Prostate gland (tissue), 2 donors: ENCODE data around the gene NINJ1.

ENCODE experiments used
- POLR2A ChIP-seq: fragments of 450-650 bp; IDR thresholded peaks from one replicate; pipeline ENCODE4 v1.6.1; 2016; ENCODE audit warnings: antibody characterized with exemption, mild to moderate bottlenecking
- POLR2AphosphoS5 ChIP-seq: sonication (generic); formaldehyde crosslinking; IDR thresholded peaks from one replicate; pipeline ENCODE4 v1.6.1; 2017; ENCODE audit warnings: antibody characterized with exemption
- TF ChIP-seq, protein P1 (sequence below), 4 experiments: fragments of 200-600 bp in 2 of 4; fragments of 450-650 bp in 2 of 4; sonication (generic) in 2 of 4; IDR thresholded peaks; 1 replicate in 3 of 4; 2 replicates in 1 of 4; pipeline ENCODE4 v1.5.1; 2016 to 2019; ENCODE audit warnings: antibody characterized with exemption in 4 of 4, mild to moderate bottlenecking in 2 of 4, moderate library complexity in 2 of 4

DNA sequence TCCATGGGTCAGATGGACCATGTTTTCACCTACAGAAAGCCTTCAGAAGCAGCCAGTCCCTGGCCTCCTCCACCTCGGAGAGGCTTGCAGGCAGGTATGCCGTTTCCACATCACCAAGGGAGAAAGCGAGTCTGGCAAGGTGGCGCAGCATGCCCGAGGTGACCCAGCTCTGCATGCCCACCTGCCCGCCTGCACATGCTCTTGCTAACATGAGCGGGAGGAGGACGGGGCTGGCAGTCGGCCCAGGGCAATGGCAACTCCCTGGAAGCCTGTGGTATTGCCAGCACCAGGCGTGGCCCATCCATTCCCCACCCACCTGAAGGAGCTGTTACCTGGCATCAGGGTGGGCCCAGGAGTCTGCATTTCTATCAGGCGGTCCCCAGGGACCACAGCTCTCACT lies 3.3 kb upstream of the NINJ1 start:
- TF ChIP-seq, protein P1, sequence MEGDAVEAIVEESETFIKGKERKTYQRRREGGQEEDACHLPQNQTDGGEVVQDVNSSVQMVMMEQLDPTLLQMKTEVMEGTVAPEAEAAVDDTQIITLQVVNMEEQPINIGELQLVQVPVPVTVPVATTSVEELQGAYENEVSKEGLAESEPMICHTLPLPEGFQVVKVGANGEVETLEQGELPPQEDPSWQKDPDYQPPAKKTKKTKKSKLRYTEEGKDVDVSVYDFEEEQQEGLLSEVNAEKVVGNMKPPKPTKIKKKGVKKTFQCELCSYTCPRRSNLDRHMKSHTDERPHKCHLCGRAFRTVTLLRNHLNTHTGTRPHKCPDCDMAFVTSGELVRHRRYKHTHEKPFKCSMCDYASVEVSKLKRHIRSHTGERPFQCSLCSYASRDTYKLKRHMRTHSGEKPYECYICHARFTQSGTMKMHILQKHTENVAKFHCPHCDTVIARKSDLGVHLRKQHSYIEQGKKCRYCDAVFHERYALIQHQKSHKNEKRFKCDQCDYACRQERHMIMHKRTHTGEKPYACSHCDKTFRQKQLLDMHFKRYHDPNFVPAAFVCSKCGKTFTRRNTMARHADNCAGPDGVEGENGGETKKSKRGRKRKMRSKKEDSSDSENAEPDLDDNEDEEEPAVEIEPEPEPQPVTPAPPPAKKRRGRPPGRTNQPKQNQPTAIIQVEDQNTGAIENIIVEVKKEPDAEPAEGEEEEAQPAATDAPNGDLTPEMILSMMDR (IDR thresholded peaks at IDR 0.05) = no peak
- TF ChIP-seq POLR2AphosphoS5 (no peak), POLR2A (no peak)
